ENCODE data around the gene CLDN9. TPM values are rescaled to one million over a fixed set of nuclear protein-coding genes. Genes with fewer than 3 reads are reported as not detected.
A peak's percentile ranks its signal among the peaks of the same experiment; 100 is the strongest.

CLDN9 gene
- total and polyA plus RNA-seq, 2 donors: 0.19 to 0.98 TPM

GRCh38 chr16:3029491-3030221 is 16.9 kb downstream of the CLDN9 start:
- DNase-seq (ENCODE audit: low read depth in 6 of 9, low spot score in 9 of 9): peak in 1 of 9 donors; percentile 32
- H3K36me3 ChIP-seq (ENCODE audit: control insufficient read depth in 2 of 2, insufficient read depth in 2 of 2, low read length in 1 of 2): peaks cover 16 to 21% of the 10 kb centered on the region in 2 donors
- H3K4me1 ChIP-seq (ENCODE audit: control insufficient read depth in 2 of 2, insufficient read depth in 2 of 2, low read length in 2 of 2): peaks cover 13 to 28% of the 10 kb centered on the region in 2 donors
- H3K4me3 ChIP-seq (ENCODE audit: low read length in 2 of 2): no peak overlapping the region
- peaks cover 51 to 64% of the 10 kb centered on the region in 2 donors for H3K27me3 ChIP-seq (ENCODE audit: control insufficient read depth in 2 of 2, insufficient read depth in 1 of 2, low read length in 1 of 2)
- 9% methylated on average over 59 of the region's 59 CpGs for WGBS
- no peak overlapping the region for H3K27ac ChIP-seq (ENCODE audit: low read depth in 1 of 2, low read length in 1 of 2)
- H3K9me3 ChIP-seq (ENCODE audit: control insufficient read depth in 2 of 2, insufficient read depth in 1 of 2, low read length in 1 of 2): peaks cover 0 to 24% of the 10 kb centered on the region in 2 donors

GRCh38 chr16:3030222-3031212 is 17.8 kb downstream of the CLDN9 start:
- Histone ChIP-seq H3K27me3 (ENCODE audit: control insufficient read depth in 2 of 2, insufficient read depth in 1 of 2, low read length in 1 of 2) (peaks cover 59 to 73% of the 10 kb centered on the region in 2 donors), H3K9me3 (ENCODE audit: control insufficient read depth in 2 of 2, insufficient read depth in 1 of 2, low read length in 1 of 2) (peaks cover 0 to 24% of the 10 kb centered on the region in 2 donors), H3K36me3 (ENCODE audit: control insufficient read depth in 2 of 2, insufficient read depth in 2 of 2, low read length in 1 of 2) (peaks cover 16 to 19% of the 10 kb centered on the region in 2 donors), H3K4me3 (ENCODE audit: low read length in 2 of 2) (no peak overlapping the region), H3K4me1 (ENCODE audit: control insufficient read depth in 2 of 2, insufficient read depth in 2 of 2, low read length in 2 of 2) (peaks cover 13 to 25% of the 10 kb centered on the region in 2 donors), H3K27ac (ENCODE audit: low read depth in 1 of 2, low read length in 1 of 2) (no peak overlapping the region)
- no peak for DNase-seq (ENCODE audit: low read depth in 6 of 9, low spot score in 9 of 9)
- 86% methylated on average over 33 of the region's 33 CpGs for WGBS

- peaks cover 79 to 94% of the 10 kb centered on the region in 2 donors for H3K27me3 ChIP-seq (ENCODE audit: control insufficient read depth in 2 of 2, insufficient read depth in 1 of 2, low read length in 1 of 2)
- H3K4me3 ChIP-seq (ENCODE audit: low read length in 2 of 2): no peak overlapping the region
- DNase-seq (ENCODE audit: low read depth in 6 of 9, low spot score in 9 of 9): no peak
- H3K36me3 ChIP-seq (ENCODE audit: control insufficient read depth in 2 of 2, insufficient read depth in 2 of 2, low read length in 1 of 2): peaks cover 0 to under 1% of the 10 kb centered on the region in 2 donors
- H3K9me3 ChIP-seq (ENCODE audit: control insufficient read depth in 2 of 2, insufficient read depth in 1 of 2, low read length in 1 of 2): peaks cover 0 to 11% of the 10 kb centered on the region in 2 donors
- no peak overlapping the region for H3K27ac ChIP-seq (ENCODE audit: low read depth in 1 of 2, low read length in 1 of 2)
- WGBS: 52% methylated on average over 7 of the region's 7 CpGs
- peaks cover 13 to 25% of the 10 kb centered on the region in 2 donors for H3K4me1 ChIP-seq (ENCODE audit: control insufficient read depth in 2 of 2, insufficient read depth in 2 of 2, low read length in 2 of 2)
These were observed 19.9 kb downstream of the CLDN9 start for GRCh38 chr16:3032624-3033023.

GRCh38 chr16:3035289-3035971 is 22.7 kb downstream of the CLDN9 start:
- Histone ChIP-seq H3K36me3 (ENCODE audit: control insufficient read depth in 2 of 2, insufficient read depth in 2 of 2, low read length in 1 of 2) (no peaks in the 10 kb centered on the region), H3K4me3 (ENCODE audit: low read length in 2 of 2) (no peak overlapping the region), H3K9me3 (ENCODE audit: control insufficient read depth in 2 of 2, insufficient read depth in 1 of 2, low read length in 1 of 2) (no peaks in the 10 kb centered on the region), H3K27me3 (ENCODE audit: control insufficient read depth in 2 of 2, insufficient read depth in 1 of 2, low read length in 1 of 2) (peaks cover 76 to 99% of the 10 kb centered on the region in 2 donors), H3K27ac (ENCODE audit: low read depth in 1 of 2, low read length in 1 of 2) (no peak overlapping the region), H3K4me1 (ENCODE audit: control insufficient read depth in 2 of 2, insufficient read depth in 2 of 2, low read length in 2 of 2) (peaks cover 0 to 2% of the 10 kb centered on the region in 2 donors)
- no peak for DNase-seq (ENCODE audit: low read depth in 6 of 9, low spot score in 9 of 9)
- WGBS: 31% methylated on average over 19 of the region's 19 CpGs

GRCh38 chr16:3035972-3036725 is 23.4 kb downstream of the CLDN9 start:
- no peaks in the 10 kb centered on the region for H3K36me3 ChIP-seq (ENCODE audit: control insufficient read depth in 2 of 2, insufficient read depth in 2 of 2, low read length in 1 of 2)
- H3K4me1 ChIP-seq (ENCODE audit: control insufficient read depth in 2 of 2, insufficient read depth in 2 of 2, low read length in 2 of 2): peaks cover 0 to 2% of the 10 kb centered on the region in 2 donors
- H3K9me3 ChIP-seq (ENCODE audit: control insufficient read depth in 2 of 2, insufficient read depth in 1 of 2, low read length in 1 of 2): no peaks in the 10 kb centered on the region
- H3K4me3 ChIP-seq (ENCODE audit: low read length in 2 of 2): no peak overlapping the region
- H3K27me3 ChIP-seq (ENCODE audit: control insufficient read depth in 2 of 2, insufficient read depth in 1 of 2, low read length in 1 of 2): peaks cover 69 to 96% of the 10 kb centered on the region in 2 donors
- H3K27ac ChIP-seq (ENCODE audit: low read depth in 1 of 2, low read length in 1 of 2): no peak overlapping the region
- no peak for DNase-seq (ENCODE audit: low read depth in 6 of 9, low spot score in 9 of 9)
- 4% methylated on average over 40 of the region's 40 CpGs for WGBS

- DNase-seq (ENCODE audit: low read depth in 6 of 9, low spot score in 9 of 9): no peak
- no peaks in the 10 kb centered on the region for H3K36me3 ChIP-seq (ENCODE audit: control insufficient read depth in 2 of 2, insufficient read depth in 2 of 2, low read length in 1 of 2)
- H3K27ac ChIP-seq (ENCODE audit: low read depth in 1 of 2, low read length in 1 of 2): no peak within 1 kb of the TSS
- no peak within 1 kb of the TSS for H3K4me3 ChIP-seq (ENCODE audit: low read length in 2 of 2)
- no peaks in the 10 kb centered on the region for H3K9me3 ChIP-seq (ENCODE audit: control insufficient read depth in 2 of 2, insufficient read depth in 1 of 2, low read length in 1 of 2)
- WGBS: 10% methylated on average over 44 of the region's 44 CpGs
- peaks cover 0 to 2% of the 10 kb centered on the region in 2 donors for H3K4me1 ChIP-seq (ENCODE audit: control insufficient read depth in 2 of 2, insufficient read depth in 2 of 2, low read length in 2 of 2)
- H3K27me3 ChIP-seq (ENCODE audit: control insufficient read depth in 2 of 2, insufficient read depth in 1 of 2, low read length in 1 of 2): peaks cover 68 to 97% of the 10 kb centered on the region in 2 donors
These were observed 24.1 kb downstream of the CLDN9 start, which contains the start of gene BICDL2 for GRCh38 chr16:3036726-3037315. BICDL2 (minus strand) TSS chr16:3036944; CDS start chr16:3035496, 1,448 bp downstream.

GRCh38 chr16:3038256-3038655 is 25.5 kb downstream of the CLDN9 start:
- H3K4me1 ChIP-seq (ENCODE audit: control insufficient read depth in 2 of 2, insufficient read depth in 2 of 2, low read length in 2 of 2): peaks cover 0 to 2% of the 10 kb centered on the region in 2 donors
- H3K27ac ChIP-seq (ENCODE audit: low read depth in 1 of 2, low read length in 1 of 2): no peak overlapping the region
- H3K4me3 ChIP-seq (ENCODE audit: low read length in 2 of 2): no peak overlapping the region
- no peak for DNase-seq (ENCODE audit: low read depth in 6 of 9, low spot score in 9 of 9)
- WGBS: 50% methylated on average over 11 of the region's 11 CpGs
- no peaks in the 10 kb centered on the region for H3K9me3 ChIP-seq (ENCODE audit: control insufficient read depth in 2 of 2, insufficient read depth in 1 of 2, low read length in 1 of 2)
- H3K27me3 ChIP-seq (ENCODE audit: control insufficient read depth in 2 of 2, insufficient read depth in 1 of 2, low read length in 1 of 2): peaks cover 65 to 97% of the 10 kb centered on the region in 2 donors
- no peaks in the 10 kb centered on the region for H3K36me3 ChIP-seq (ENCODE audit: control insufficient read depth in 2 of 2, insufficient read depth in 2 of 2, low read length in 1 of 2)

- no peak overlapping the region for H3K27ac ChIP-seq (ENCODE audit: low read depth in 1 of 2, low read length in 1 of 2)
- H3K9me3 ChIP-seq (ENCODE audit: control insufficient read depth in 2 of 2, insufficient read depth in 1 of 2, low read length in 1 of 2): no peaks in the 10 kb centered on the region
- 87% methylated on average over 5 of the region's 5 CpGs for WGBS
- no peak overlapping the region for H3K4me3 ChIP-seq (ENCODE audit: low read length in 2 of 2)
- DNase-seq (ENCODE audit: low read depth in 6 of 9, low spot score in 9 of 9): no peak
- H3K27me3 ChIP-seq (ENCODE audit: control insufficient read depth in 2 of 2, insufficient read depth in 1 of 2, low read length in 1 of 2): peaks cover 65 to 97% of the 10 kb centered on the region in 2 donors
- no peaks in the 10 kb centered on the region for H3K36me3 ChIP-seq (ENCODE audit: control insufficient read depth in 2 of 2, insufficient read depth in 2 of 2, low read length in 1 of 2)
- peaks cover 0 to 2% of the 10 kb centered on the region in 2 donors for H3K4me1 ChIP-seq (ENCODE audit: control insufficient read depth in 2 of 2, insufficient read depth in 2 of 2, low read length in 2 of 2)
These were observed 26.2 kb downstream of the CLDN9 start for GRCh38 chr16:3038896-3039295.
